CD4-positive, alpha-beta T cell treated with Interleukin-6 at 100 ng/mL for 8 hours (primary cell): ENCODE results near the gene MAGEH1.

Experiments used
- DNase-seq: peaks from one replicate; pipeline ENCODE4 v3.0.0-alpha.2; 2020; ENCODE audit warnings: mixed read lengths, low spot score

The MAGEH1 gene

DNA sequence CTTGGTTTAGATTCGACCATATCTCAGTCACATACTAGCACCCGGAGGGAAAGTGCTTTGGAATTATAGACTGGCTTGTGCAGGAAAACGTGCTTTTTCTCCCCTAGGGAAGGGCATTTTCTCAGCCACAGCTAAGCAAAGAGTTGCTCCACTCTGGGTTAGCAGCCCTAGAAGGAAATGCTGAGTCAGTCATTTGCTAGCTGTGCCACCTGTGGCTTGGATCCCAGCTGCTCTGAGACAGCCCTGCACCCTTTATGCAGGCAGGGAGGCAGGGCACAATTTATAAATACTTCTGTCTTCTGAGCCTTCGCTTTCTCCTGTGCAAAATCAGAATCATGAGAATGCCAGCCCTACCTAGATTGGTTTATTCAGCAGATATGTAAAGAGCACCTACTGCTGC lies 39.0 kb downstream of the MAGEH1 start:
- no peak for DNase-seq
